Vein endothelial cell (primary cell): Measurements from ENCODE around the gene NARF. TPM values are rescaled to one million over a fixed set of nuclear protein-coding genes. Genes with fewer than 3 reads are reported as not detected.

ENCODE experiments used
- small RNA-seq: library from RNA; depleted of rRNA; stranded (forward); fragments of <200 nt; gene quantifications from one replicate; pipeline ENCODE3, GENCODE V24; 2012
- total RNA-seq: library from RNA; depleted of rRNA; stranded (reverse); fragments of >200 nt; gene quantifications from 2 replicates; pipeline ENCODE4 v1.2.3, GENCODE V29; 2012

NARF gene
- 91.8 and 116 TPM in 2 replicates for total RNA-seq

DNA sequence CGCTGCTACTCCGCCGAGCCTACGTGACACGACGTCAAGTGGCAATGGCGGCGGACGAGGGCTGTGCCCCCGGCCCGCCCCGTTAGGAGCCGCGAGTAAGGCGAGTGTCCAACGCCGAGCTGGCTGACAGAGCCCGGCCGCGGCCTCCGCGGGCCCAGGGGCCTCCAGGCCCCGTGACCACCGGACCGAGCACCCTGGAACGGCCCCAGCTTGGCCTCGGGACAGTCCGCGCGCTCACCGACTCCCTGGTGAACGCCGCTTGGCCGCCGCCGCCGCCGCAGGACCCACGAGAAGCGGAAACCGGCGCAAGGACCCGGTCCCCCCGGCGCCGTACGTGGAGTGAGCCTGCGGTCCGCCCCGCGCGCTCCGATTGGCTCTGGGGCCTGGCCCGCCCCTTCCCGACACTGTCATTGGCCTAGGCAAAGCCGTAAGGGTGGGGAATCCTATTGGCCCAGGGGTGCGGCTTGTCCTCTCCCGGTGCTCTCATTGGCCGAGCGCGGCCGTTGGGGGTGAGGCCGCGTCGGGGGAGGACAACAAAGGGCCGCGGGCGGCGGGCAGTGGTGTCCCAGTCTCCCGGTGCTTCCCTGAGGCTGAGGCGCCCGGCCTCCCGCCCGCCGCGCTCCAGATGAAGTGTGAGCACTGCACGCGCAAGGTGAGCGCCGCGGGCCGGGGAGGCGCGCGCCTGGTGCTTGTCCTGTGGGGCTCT is at the start of gene NARF:
Gene NARF (plus strand): TSS at position 563 of the 706 bp plus-strand sequence. CDS start 63 bp downstream, at position 626.

DNA sequence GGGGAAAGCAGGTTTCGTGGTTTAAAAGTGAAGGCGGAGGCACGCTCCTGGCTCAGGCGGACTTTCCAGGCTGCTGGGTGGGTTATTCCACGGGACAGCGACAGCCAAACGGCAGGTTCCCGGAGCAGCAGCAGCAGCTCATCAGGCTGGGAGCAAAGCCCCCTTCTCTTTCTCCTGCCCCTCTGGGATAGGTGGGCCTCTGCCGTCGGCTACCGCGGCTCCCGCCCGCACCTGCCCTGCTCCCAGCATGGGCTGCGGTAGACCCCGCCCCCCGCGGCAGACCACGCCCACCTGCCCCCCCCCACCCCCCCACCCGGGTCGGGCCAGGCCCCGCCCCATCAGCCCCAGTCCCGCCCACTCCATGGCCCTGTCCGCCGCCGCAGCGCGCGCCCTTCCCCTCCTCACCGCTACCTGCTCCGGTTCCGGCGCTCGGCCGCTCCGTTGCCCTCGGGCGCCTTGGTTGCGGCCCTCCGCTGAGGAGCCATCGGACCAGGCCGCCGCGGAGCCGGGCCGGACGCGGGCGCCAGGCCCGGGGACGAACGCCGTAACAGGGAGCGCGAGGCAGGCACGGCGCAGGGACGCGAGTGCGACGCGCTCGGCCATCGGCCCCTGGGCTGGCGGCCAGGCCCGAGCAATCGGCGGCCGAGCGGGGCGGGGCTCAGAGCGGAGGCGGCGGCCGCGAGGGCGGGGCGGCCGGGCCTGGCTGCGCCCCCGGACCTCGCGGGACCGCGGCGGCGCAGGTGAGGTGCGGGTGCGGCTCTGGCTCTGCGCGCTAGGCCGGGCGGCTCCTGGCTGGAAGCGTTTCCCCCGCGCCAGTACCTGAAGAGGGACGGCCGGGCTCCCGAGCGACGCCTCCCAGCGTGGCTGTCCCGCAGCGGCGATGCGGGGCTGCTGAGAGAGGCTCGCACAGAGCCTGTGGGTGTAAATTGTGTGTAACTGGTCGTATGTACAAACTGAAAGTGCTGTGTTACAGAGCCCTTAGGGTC is 40.2 kb upstream of the NARF start, which contains the start of the genes HEXD and OGFOD3:
Gene HEXD (plus strand): TSS at position 347 of the 986 bp plus-strand sequence. CDS start 1,453 bp downstream, outside the sequence.
Gene OGFOD3 (minus strand): TSS at position 586 of the 986 bp plus-strand sequence. CDS start 101 bp downstream, at position 485.

DNA sequence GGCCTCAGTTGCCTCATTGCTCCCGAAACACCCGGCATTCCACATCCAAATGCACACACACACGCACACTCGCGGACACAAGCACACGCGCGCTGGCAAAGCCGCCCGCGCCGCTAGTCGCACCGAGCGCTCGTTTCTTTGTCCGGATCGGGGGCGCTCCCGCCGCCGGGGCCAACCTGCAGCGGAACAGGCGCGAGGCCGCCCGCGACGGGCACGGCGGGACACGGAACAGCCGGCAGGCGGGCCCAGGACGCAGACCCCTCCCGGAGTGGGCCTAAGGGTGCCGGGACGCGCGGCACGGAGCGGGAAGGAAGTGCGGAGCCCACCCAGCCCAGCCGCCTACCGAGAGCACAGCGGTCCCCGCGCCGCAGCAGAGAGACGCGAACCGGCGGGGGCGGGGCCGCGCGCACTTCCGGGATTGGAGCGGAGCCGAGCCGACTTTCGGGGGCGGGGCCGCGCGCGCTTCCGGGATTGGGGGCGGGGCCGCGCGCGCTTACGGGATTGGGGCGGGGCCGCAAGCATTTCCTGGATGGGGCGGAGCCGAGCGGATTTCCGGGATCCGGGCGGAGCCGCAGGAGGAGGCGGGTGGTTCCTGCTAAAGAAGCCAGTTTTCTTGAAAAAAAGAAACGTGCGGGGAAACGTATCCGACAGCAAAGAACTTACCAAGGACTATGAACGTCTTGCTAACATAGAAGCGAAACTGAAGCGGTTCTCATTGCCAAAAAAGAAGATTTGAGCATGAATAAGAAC is 8.0 kb upstream of the NARF start, which contains the start of gene CYBC1:
Gene CYBC1 (minus strand): TSS at position 396 of the 750 bp plus-strand sequence. CDS start 1,498 bp downstream, outside the sequence.

DNA sequence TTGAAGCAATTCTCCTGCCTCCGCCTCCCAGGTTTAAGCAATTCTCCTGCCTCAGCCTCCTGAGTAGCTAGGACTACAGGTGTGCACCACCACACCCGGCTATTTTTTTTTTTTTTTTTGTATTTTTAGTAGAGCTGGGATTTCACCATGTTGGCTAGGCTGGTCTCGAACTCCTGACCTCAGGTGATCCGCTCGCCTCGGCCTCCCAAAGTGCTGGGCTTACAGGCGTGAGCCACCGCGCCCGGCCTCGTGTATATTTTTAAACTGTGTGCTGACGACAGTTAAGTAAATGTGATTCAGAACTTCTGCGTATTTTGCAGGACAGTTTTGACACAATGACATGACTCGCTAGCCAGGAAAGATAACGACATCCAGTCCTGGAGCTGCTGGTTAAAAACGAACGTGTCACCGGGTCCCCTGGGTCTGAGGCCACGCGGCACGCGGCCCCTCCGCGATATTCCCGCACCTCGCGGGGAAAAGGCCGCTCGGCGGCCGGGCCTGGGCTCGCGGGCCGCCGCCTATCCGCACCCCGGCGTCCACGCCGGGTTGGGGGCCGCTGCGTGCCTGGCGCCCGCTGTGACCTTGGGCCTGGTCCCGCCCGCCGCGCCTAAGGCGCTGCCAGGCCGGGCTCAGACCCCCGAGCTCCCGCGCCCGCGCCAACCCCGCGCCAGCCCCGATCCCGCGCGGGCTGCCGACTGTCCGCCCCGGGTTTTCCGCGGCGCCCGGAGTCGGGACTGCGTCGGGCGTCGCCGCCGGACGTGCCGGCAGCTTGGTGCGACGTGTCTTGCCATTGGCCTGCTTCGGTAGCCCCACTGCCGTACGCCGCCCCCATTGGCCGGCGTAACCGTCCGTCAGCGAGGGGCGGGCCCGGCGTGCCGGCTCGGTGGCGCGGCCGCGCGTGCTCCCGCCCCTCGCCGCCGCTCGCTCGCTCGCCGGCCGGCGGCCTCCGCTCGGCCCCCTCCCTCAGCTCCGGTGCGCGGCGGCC is 60.6 kb downstream of the NARF start, which contains the start of gene FOXK2:
Gene FOXK2 (plus strand): TSS at position 907 of the 985 bp plus-strand sequence. CDS start 157 bp downstream, outside the sequence.

Small RNA genes lying within 50 kb of the gene (small RNA-seq; reads per million reads assigned to genes)
- not detected for gene RF00019

Other genes with a start within 250 kb of the NARF start
- 12.1 and 14.3 TPM in 2 replicates for gene CCDC57, start 245.9 kb upstream of the NARF start, total RNA-seq
- gene SLC16A3, start 229.7 kb upstream of the NARF start, total RNA-seq, result 121 and 194 TPM in 2 replicates
- 81.9 and 85.3 TPM in 2 replicates for gene CSNK1D, start 185.0 kb upstream of the NARF start, total RNA-seq
- not detected in 2 replicates for gene CD7, start 141.1 kb upstream of the NARF start, total RNA-seq
- gene SECTM1, start 125.0 kb upstream of the NARF start, total RNA-seq, result 0.48 and 0.98 TPM in 2 replicates
- under 0.01 TPM in 1 of 2 replicates, not detected in the other for gene TEX19, start 99.5 kb upstream of the NARF start, total RNA-seq
- gene UTS2R, start 87.0 kb upstream of the NARF start, total RNA-seq, result not detected in 2 replicates
- gene HEXD, start 40.4 kb upstream of the NARF start, total RNA-seq, result 11.5 and 17.6 TPM in 2 replicates
- gene OGFOD3, start 40.2 kb upstream of the NARF start, total RNA-seq, result 26.3 and 30.4 TPM in 2 replicates
- gene CYBC1, start 8.0 kb upstream of the NARF start, total RNA-seq, result 44.9 and 58.5 TPM in 2 replicates
- 44.3 and 50.3 TPM in 2 replicates for gene FOXK2, start 61.0 kb downstream of the NARF start, total RNA-seq
- 88.5 and 92.8 TPM in 2 replicates for gene WDR45B, start 189.7 kb downstream of the NARF start, total RNA-seq
- gene RAB40B, start 240.0 kb downstream of the NARF start, total RNA-seq, result 7.2 and 10.6 TPM in 2 replicates